ENCODE results near the gene INCENP. TPM values are rescaled to one million over a fixed set of nuclear protein-coding genes. Genes with fewer than 3 reads are reported as not detected.

Gene INCENP
- total RNA-seq, 4 donors from 2014 or later: 17.5 to 30.7 (median 26.4) TPM

- TF ChIP-seq CTCF (IDR thresholded peaks at IDR 0.05) (no peak), POLR2A (IDR thresholded peaks at IDR 0.05) (no peak)
- DNase-seq (ENCODE audit: low spot score in 2 of 2): no peak
- H3K4me3 ChIP-seq (ENCODE audit: low read depth, poor library complexity, severe bottlenecking): no peak overlapping the region
- intact Hi-C loops (cut with DNase I; ENCODE audit: low total_unique reads): no loop called here
- WGBS, 2 donors: 25 to 36% methylated on average over 4 of the region's 4 CpGs
These were observed 1.5 kb downstream of the INCENP start for GRCh38 chr11:62125316-62125715.

GRCh38 chr11:62125881-62126280, 2.1 kb downstream of the INCENP start:
- DNase-seq (ENCODE audit: low spot score in 2 of 2): no peak
- H3K4me3 ChIP-seq (ENCODE audit: low read depth, poor library complexity, severe bottlenecking): no peak overlapping the region
- intact Hi-C loops (cut with DNase I; ENCODE audit: low total_unique reads): no loop called here
- WGBS, 2 donors: 40 to 61% methylated on average over 3 of the region's 3 CpGs
- TF ChIP-seq CTCF (IDR thresholded peaks at IDR 0.05) (no peak), POLR2A (IDR thresholded peaks at IDR 0.05) (no peak)

- WGBS, 2 donors: 95 to 100% methylated on average over 1 of the region's 1 CpG
- no peak overlapping the region for H3K4me3 ChIP-seq (ENCODE audit: low read depth, poor library complexity, severe bottlenecking)
- no peak for TF ChIP-seq CTCF (IDR thresholded peaks at IDR 0.05)
- no peak for TF ChIP-seq POLR2A (IDR thresholded peaks at IDR 0.05)
- intact Hi-C loops (cut with DNase I; ENCODE audit: low total_unique reads): no loop called here
- no peak for DNase-seq (ENCODE audit: low spot score in 2 of 2)
These were observed 3.6 kb downstream of the INCENP start for GRCh38 chr11:62127426-62127825.

GRCh38 chr11:62127941-62128770, 4.3 kb downstream of the INCENP start:
- no peak overlapping the region for H3K4me3 ChIP-seq (ENCODE audit: low read depth, poor library complexity, severe bottlenecking)
- TF ChIP-seq POLR2A (IDR thresholded peaks at IDR 0.05) (no peak), CTCF (IDR thresholded peaks at IDR 0.05) (no peak)
- intact Hi-C loops (cut with DNase I; ENCODE audit: low total_unique reads): no loop called here
- peak in 1 of 2 donors; percentile 79 for DNase-seq (ENCODE audit: low spot score in 2 of 2)
- WGBS, 2 donors: 87 to 92% methylated on average over 16 of the region's 16 CpGs

GRCh38 chr11:62128835-62129234, 5.0 kb downstream of the INCENP start:
- DNase-seq (ENCODE audit: low spot score in 2 of 2): peak in 1 of 2 donors; percentile 42
- TF ChIP-seq CTCF (IDR thresholded peaks at IDR 0.05): no peak
- no peak for TF ChIP-seq POLR2A (IDR thresholded peaks at IDR 0.05)
- WGBS, 2 donors: 96% methylated on average over 7 of the region's 7 CpGs
- H3K4me3 ChIP-seq (ENCODE audit: low read depth, poor library complexity, severe bottlenecking): no peak overlapping the region
- intact Hi-C loops (cut with DNase I; ENCODE audit: low total_unique reads): no loop called here

All from lower leg skin (tissue), 4 donors.